T-cell (primary cell): ENCODE measurements around the gene MAGEC1. TPM values are rescaled to one million over a fixed set of nuclear protein-coding genes. Genes with fewer than 3 reads are reported as not detected.

ENCODE experiments used
- ATAC-seq, 4 experiments: fragments of 200-7000 bp in 3 of 4; fragments of 150-1000 bp in 1 of 4; cut with Tn5 transposase; replicated peaks in 1 of 4; 1 replicate in 3 of 4; 2 replicates in 1 of 4; pipeline ENCODE4 v1.10.0; 2021; ENCODE audit warnings: moderate library complexity in 3 of 4, mild to moderate bottlenecking in 2 of 4, moderate number of reproducible peaks in 1 of 4
- CTCF ChIA-PET, 2 donors: fragments of 300-600 bp; sonication (Branson Sonifier 250); formaldehyde crosslinking; loops; one replicate each; lab custom pipeline; 2022; ENCODE audit warnings: antibody characterized with exemption in 2 of 2; lab: Charles Lee
- POLR2A ChIA-PET, 2 donors: fragments of 300-600 bp; sonication (Branson Sonifier 250); formaldehyde crosslinking; loops; one replicate each; lab custom pipeline; 2022; ENCODE audit warnings: antibody characterized with exemption in 2 of 2; lab: Charles Lee
- DNase-seq, 35 experiments: peaks; one replicate each; pipeline versions ENCODE4 v3.0.0 to v3.0.0-alpha.2; 2013 to 2023
- H3K27ac ChIP-seq: one replicate; pipeline ENCODE4 v1.5.1; 2013; ENCODE audit warnings: low read length
- H3K27me3 ChIP-seq, 2 experiments: replicated peaks in 1 of 2; 1 replicate in 1 of 2; 2 replicates in 1 of 2; pipeline versions ENCODE4 v1.6.1 to v1.7.0; 2013; ENCODE audit warnings: low read length in 1 of 2, mixed read lengths in 1 of 2; ENCODE audit not compliant: control insufficient read depth in 2 of 2, insufficient read depth in 2 of 2; ENCODE audit errors: extremely low read depth in 1 of 2
- H3K36me3 ChIP-seq, 2 donors: 1 replicate in 1 of 2; 2 replicates in 1 of 2; pipeline versions ENCODE4 v1.6.1 to v1.7.0; 2013; ENCODE audit warnings: low read length in 1 of 2; ENCODE audit not compliant: control insufficient read depth in 2 of 2, insufficient read depth in 1 of 2; ENCODE audit errors: extremely low read depth in 1 of 2
- H3K4me1 ChIP-seq, 2 experiments: 1 replicate in 1 of 2; 2 replicates in 1 of 2; pipeline versions ENCODE4 v1.6.1 to v1.7.0; 2013; ENCODE audit warnings: low read length in 2 of 2, mixed read lengths in 1 of 2; ENCODE audit not compliant: insufficient read depth in 2 of 2, control insufficient read depth in 1 of 2; ENCODE audit errors: extremely low read depth in 1 of 2
- H3K4me3 ChIP-seq, 2 donors: 1 replicate in 1 of 2; 2 replicates in 1 of 2; pipeline versions ENCODE4 v1.5.1 to v1.7.0; 2013; ENCODE audit warnings: mild to moderate bottlenecking in 2 of 2, low read length in 1 of 2, moderate library complexity in 1 of 2; ENCODE audit not compliant: control insufficient read depth in 1 of 2; ENCODE audit errors: extremely low read depth in 1 of 2
- H3K9me3 ChIP-seq: 2 replicates; pipeline ENCODE4 v1.7.0; 2013
- H3K27ac Mint-ChIP-seq, 2 donors: one replicate each; pipeline ENCODE4 v1.8.0; 2020 to 2021; ENCODE audit warnings: mild to moderate bottlenecking in 2 of 2, mixed read lengths in 2 of 2
- H3K27me3 Mint-ChIP-seq, 2 donors: one replicate each; pipeline ENCODE4 v1.8.0; 2021 to 2022; ENCODE audit warnings: mixed read lengths in 2 of 2
- H3K36me3 Mint-ChIP-seq: one replicate; pipeline ENCODE4 v1.8.0; 2021; ENCODE audit warnings: mixed read lengths
- H3K4me1 Mint-ChIP-seq, 3 donors: one replicate each; pipeline ENCODE4 v1.8.0; 2020 to 2022; ENCODE audit warnings: mixed read lengths in 3 of 3, mild to moderate bottlenecking in 1 of 3
- H3K4me3 Mint-ChIP-seq, 3 donors: one replicate each; pipeline ENCODE4 v1.8.0; 2020 to 2022; ENCODE audit warnings: mild to moderate bottlenecking in 3 of 3, mixed read lengths in 3 of 3, moderate library complexity in 3 of 3
- H3K9me3 Mint-ChIP-seq, 3 donors: one replicate each; pipeline ENCODE4 v1.8.0; 2020 to 2022; ENCODE audit warnings: mixed read lengths in 3 of 3
- WGBS: methylation state at CpG from one replicate; pipeline ENCODE4 v1.1.5; 2013; ENCODE audit warnings: missing lambda C conversion rate; ENCODE audit not compliant: insufficient coverage; 5-methylcytosine and 5-hydroxymethylcytosine counted together
- total RNA-seq, 35 experiments: library from RNA in 6 of 35; stranded (reverse) in 6 of 35; fragments of 120-200 nt in 1 of 35; gene quantifications; one replicate each; pipeline versions ENCODE4 v1.2.1 to v1.2.4 and lab custom pipeline; 2013 to 2026

The MAGEC1 gene
- total RNA-seq, 5 donors from 2014 or later (not counting 1 experiment from before 2014, with no cell fraction given), result 0.09 TPM; not detected in 4

DNA sequence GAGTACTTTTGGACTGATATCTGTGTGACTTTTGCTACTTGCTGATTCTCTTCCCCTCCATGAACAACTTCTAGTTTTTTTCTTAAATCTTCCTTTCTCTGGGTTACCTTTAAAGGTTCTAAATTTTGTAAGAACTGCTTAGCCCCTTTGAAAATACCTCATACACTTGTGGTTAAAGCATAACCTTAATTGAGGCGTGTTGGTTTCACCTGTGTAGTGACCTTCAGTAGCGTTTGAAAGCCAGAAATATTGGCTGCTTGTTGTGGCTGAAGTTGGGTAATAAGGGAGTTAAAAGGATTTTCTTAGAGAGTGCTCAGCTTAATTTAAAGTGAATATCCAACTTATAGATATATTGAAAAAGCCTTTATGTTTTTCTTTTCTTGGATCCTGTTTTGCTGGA is 32.0 kb downstream of the MAGEC1 start:
- no peaks in the 10 kb centered on the region for H3K27me3 ChIP-seq
- no peaks in the 10 kb centered on the region for H3K36me3 Mint-ChIP-seq
- H3K27ac ChIP-seq, result no peak overlapping the region
- no CpG with 5 or more reads among the region's 2 CpGs for WGBS
- no peak for DNase-seq
- H3K9me3 ChIP-seq, result no peaks in the 10 kb centered on the region
- H3K27ac Mint-ChIP-seq, result no peak overlapping the region
- CTCF ChIA-PET, result no interaction called here
- no peaks in the 10 kb centered on the region for H3K4me1 Mint-ChIP-seq
- H3K36me3 ChIP-seq, result no peaks in the 10 kb centered on the region
- no peaks in the 10 kb centered on the region for H3K4me1 ChIP-seq
- no peak for ATAC-seq
- no peaks in the 10 kb centered on the region for H3K9me3 Mint-ChIP-seq
- POLR2A ChIA-PET, result no interaction called here
- H3K4me3 Mint-ChIP-seq, result no peak overlapping the region
- no peak overlapping the region for H3K4me3 ChIP-seq
- H3K27me3 Mint-ChIP-seq, result peaks cover 0 to 9% of the 10 kb centered on the region in 2 donors

GRCh38 chrX:141936080-141936479 is 32.4 kb downstream of the MAGEC1 start:
- Histone ChIP-seq H3K36me3 (no peaks in the 10 kb centered on the region), H3K27ac (no peak overlapping the region), H3K27me3 (no peaks in the 10 kb centered on the region), H3K4me3 (no peak overlapping the region), H3K9me3 (no peaks in the 10 kb centered on the region), H3K4me1 (no peaks in the 10 kb centered on the region)
- DNase-seq, result no peak
- WGBS, result no CpG with 5 or more reads among the region's 1 CpG
- no peak for ATAC-seq
- H3K4me3 Mint-ChIP-seq, result no peak overlapping the region
- no peaks in the 10 kb centered on the region for H3K9me3 Mint-ChIP-seq
- ChIA-PET CTCF (no interaction called here), POLR2A (no interaction called here)
- peaks cover 0 to 9% of the 10 kb centered on the region in 2 donors for H3K27me3 Mint-ChIP-seq
- H3K4me1 Mint-ChIP-seq, result no peaks in the 10 kb centered on the region
- no peaks in the 10 kb centered on the region for H3K36me3 Mint-ChIP-seq
- no peak overlapping the region for H3K27ac Mint-ChIP-seq

GRCh38 chrX:141941234-141941633 is 37.5 kb downstream of the MAGEC1 start:
- POLR2A ChIA-PET, result no interaction called here
- no peak for ATAC-seq

GRCh38 chrX:141945426-141945825 is 41.7 kb downstream of the MAGEC1 start:
- Mint-ChIP-seq H3K4me3 (no peak overlapping the region), H3K36me3 (no peaks in the 10 kb centered on the region), H3K27me3 (no peaks in the 10 kb centered on the region), H3K4me1 (no peaks in the 10 kb centered on the region), H3K27ac (no peak overlapping the region), H3K9me3 (no peaks in the 10 kb centered on the region)
- no peaks in the 10 kb centered on the region for H3K4me1 ChIP-seq
- no peaks in the 10 kb centered on the region for H3K9me3 ChIP-seq
- ATAC-seq (no peak), DNase-seq (no peak)
- no peak overlapping the region for H3K27ac ChIP-seq
- no peak overlapping the region for H3K4me3 ChIP-seq
- no peaks in the 10 kb centered on the region for H3K36me3 ChIP-seq
- CTCF ChIA-PET, result no interaction called here
- WGBS, result no CpG with 5 or more reads among the region's 7 CpGs
- no peaks in the 10 kb centered on the region for H3K27me3 ChIP-seq
- POLR2A ChIA-PET, result no interaction called here

More at GRCh38 chrX:141941234-141941633, 37.5 kb downstream of the MAGEC1 start:
- Histone ChIP-seq H3K9me3 (no peaks in the 10 kb centered on the region), H3K27me3 (no peaks in the 10 kb centered on the region), H3K36me3 (no peaks in the 10 kb centered on the region), H3K27ac (no peak overlapping the region), H3K4me1 (no peaks in the 10 kb centered on the region), H3K4me3 (no peak overlapping the region)
- CTCF ChIA-PET, result no interaction called here
- 80% methylated on average over 1 of the region's 2 CpGs for WGBS
- no peak overlapping the region for H3K4me3 Mint-ChIP-seq
- no peaks in the 10 kb centered on the region for H3K27me3 Mint-ChIP-seq
- H3K4me1 Mint-ChIP-seq, result no peaks in the 10 kb centered on the region
- H3K9me3 Mint-ChIP-seq, result no peaks in the 10 kb centered on the region
- DNase-seq, result no peak
- no peaks in the 10 kb centered on the region for H3K36me3 Mint-ChIP-seq
- no peak overlapping the region for H3K27ac Mint-ChIP-seq

DNA sequence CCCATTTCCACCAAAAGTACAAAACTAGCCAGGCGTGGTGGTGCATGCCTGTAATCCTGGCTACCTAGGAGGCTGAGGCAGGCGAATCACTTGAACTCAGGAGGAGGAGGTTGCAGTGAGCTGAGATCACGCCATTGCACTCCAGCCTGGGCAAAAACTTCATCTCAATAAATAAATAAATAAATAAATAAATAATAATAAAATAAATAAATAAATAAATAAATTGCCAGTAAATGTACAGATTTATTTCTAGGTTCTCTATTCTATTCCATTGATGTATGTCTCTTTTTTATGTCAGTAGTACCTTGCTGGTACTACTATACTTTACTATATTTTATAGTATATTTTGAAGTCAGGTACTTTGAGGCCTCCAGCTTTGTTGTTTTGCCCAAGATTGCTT is 43.7 kb downstream of the MAGEC1 start:
- Mint-ChIP-seq H3K4me1 (no peaks in the 10 kb centered on the region), H3K36me3 (no peaks in the 10 kb centered on the region), H3K27ac (no peak overlapping the region), H3K9me3 (peaks cover 0 to 5% (median 0%) of the 10 kb centered on the region in 3 donors), H3K27me3 (no peaks in the 10 kb centered on the region), H3K4me3 (no peak overlapping the region)
- WGBS, result no CpG with 5 or more reads among the region's 3 CpGs
- no peaks in the 10 kb centered on the region for H3K27me3 ChIP-seq
- no peak for DNase-seq
- H3K27ac ChIP-seq, result no peak overlapping the region
- no peak for ATAC-seq
- no peaks in the 10 kb centered on the region for H3K36me3 ChIP-seq
- ChIA-PET POLR2A (no interaction called here), CTCF (no interaction called here)
- H3K4me1 ChIP-seq, result no peaks in the 10 kb centered on the region
- no peak overlapping the region for H3K4me3 ChIP-seq
- H3K9me3 ChIP-seq, result no peaks in the 10 kb centered on the region

DNA sequence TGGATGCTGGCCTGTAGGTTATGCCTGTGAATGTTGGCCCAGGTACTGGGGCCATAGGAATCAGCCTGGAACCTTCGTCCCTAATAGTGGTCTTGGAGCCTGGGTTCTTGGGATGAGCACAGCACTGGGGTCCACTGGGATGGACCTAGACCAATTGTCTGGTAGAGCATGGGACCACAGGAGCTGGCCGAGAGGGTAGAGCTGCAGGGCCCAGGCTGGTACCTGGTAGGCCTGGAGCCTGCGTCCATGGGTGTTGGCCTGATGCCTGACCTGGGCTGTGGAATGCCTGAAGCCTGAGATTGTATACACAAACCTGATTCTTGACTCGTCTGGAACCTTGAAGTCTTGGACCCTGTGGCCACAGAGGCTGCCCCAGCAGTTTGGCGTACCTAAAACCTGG is 48.9 kb downstream of the MAGEC1 start:
- ChIA-PET CTCF (no interaction called here), POLR2A (no interaction called here)
- no peaks in the 10 kb centered on the region for H3K27me3 ChIP-seq
- ATAC-seq (no peak), DNase-seq (no peak)
- no peak overlapping the region for H3K4me3 Mint-ChIP-seq
- H3K9me3 ChIP-seq, result no peaks in the 10 kb centered on the region
- no peaks in the 10 kb centered on the region for H3K4me1 Mint-ChIP-seq
- H3K4me1 ChIP-seq, result no peaks in the 10 kb centered on the region
- H3K4me3 ChIP-seq, result no peak overlapping the region
- H3K9me3 Mint-ChIP-seq, result peaks cover 0 to 5% (median 0%) of the 10 kb centered on the region in 3 donors
- H3K27me3 Mint-ChIP-seq, result no peaks in the 10 kb centered on the region
- WGBS, result 81% methylated on average over 3 of the region's 5 CpGs
- no peak overlapping the region for H3K27ac Mint-ChIP-seq
- H3K27ac ChIP-seq, result no peak overlapping the region
- H3K36me3 Mint-ChIP-seq, result no peaks in the 10 kb centered on the region
- no peaks in the 10 kb centered on the region for H3K36me3 ChIP-seq

DNA sequence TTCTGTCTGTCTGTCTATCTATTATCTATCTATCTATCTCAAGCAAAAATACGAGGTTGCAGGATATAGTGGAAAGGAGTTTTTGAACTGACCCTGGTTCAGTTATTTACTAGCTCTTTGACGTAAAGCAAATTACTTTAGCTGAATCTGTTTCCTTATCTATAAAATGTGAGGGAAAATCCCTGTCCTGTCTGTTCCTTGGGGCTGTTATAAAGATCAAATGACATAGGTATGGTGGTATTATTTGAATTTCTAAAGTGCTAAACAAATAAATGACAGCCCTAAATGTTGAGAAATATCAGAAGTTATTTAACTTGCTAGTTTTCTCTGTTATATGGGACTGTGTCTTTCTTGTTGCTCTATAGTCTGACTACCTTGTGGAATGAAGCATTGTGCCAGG is 55.0 kb downstream of the MAGEC1 start:
- Histone ChIP-seq H3K4me3 (no peak overlapping the region), H3K4me1 (no peaks in the 10 kb centered on the region), H3K9me3 (no peaks in the 10 kb centered on the region), H3K27ac (no peak overlapping the region), H3K36me3 (no peaks in the 10 kb centered on the region), H3K27me3 (no peaks in the 10 kb centered on the region)
- no peak for DNase-seq
- no peaks in the 10 kb centered on the region for H3K27me3 Mint-ChIP-seq
- ChIA-PET CTCF (no interaction called here), POLR2A (no interaction called here)
- no peak for ATAC-seq
- no peaks in the 10 kb centered on the region for H3K4me1 Mint-ChIP-seq
- H3K36me3 Mint-ChIP-seq, result no peaks in the 10 kb centered on the region
- H3K4me3 Mint-ChIP-seq, result no peak overlapping the region
- no CpG with 5 or more reads among the region's 2 CpGs for WGBS
- no peaks in the 10 kb centered on the region for H3K9me3 Mint-ChIP-seq
- no peak overlapping the region for H3K27ac Mint-ChIP-seq
